ENCODE measurements around the gene LRP8. TPM values are rescaled to one million over a fixed set of nuclear protein-coding genes. Genes with fewer than 3 reads are reported as not detected.
A peak's percentile ranks its signal among the peaks of the same experiment; 100 is the strongest.

Gene LRP8
- total and polyA plus RNA-seq, 9 of the 15 experiments (the other 6 are each of a cell fraction or from before 2014, with no cell fraction given), result 7.1 to 56.1 (median 31.3) TPM

DNA sequence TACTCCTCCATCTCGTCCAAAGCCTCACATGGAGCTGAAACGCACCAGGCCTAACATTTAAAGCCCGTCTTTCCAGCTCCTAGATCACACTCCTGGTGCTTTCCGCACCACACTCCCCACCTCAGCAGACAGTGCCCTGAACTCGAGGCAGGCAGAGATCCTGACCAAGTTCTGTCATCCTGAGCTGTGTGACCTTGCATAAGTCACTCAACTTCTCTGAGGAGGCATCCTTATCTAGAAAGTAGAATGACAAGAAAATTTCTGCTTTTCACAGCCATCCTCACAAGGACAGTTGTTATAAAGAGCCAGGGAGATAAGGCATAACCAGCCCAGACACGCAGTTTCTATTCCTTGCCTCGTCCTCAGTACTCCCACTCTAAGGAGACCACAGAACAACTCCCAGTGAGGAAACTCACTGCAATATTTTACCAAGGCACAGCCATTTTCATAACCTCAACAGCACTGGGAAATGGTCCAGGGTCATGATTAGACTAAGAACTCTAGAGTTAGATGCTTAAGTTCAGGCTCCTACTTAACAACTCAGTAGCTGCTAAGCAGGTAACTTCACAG is 3.1 kb downstream of the LRP8 start (continued):
- TF ChIP-seq SPI1 (IDR thresholded peaks at IDR 0.05; ENCODE audit: borderline replicate concordance, low read depth, low read length) (no peak), CBX1 (IDR thresholded peaks at IDR 0.05; ENCODE audit: low read depth) (peak; percentile 84; the same call in 1 of the 2 replicates), RAD21 (CRISPR knock-in tag; conservative IDR thresholded peaks at IDR 0.05 in 1 of 2, IDR thresholded peaks at IDR 0.05 in 1 of 2) (peak in 1 of 2 experiments; percentile 15; a peak in 1 of 4 replicates), ZNF224 (CRISPR knock-in tag; IDR thresholded peaks at IDR 0.05) (no peak), DMBX1 (CRISPR knock-in tag; IDR thresholded peaks at IDR 0.05; ENCODE audit: borderline replicate concordance) (peak; percentile 65; the same call in 1 of the 2 replicates), PHF8 (IDR thresholded peaks at IDR 0.05; ENCODE audit: borderline replicate concordance, low read length) (no peak), HNRNPL (IDR thresholded peaks at IDR 0.05; ENCODE audit: low read depth, low read length) (no peak), ZNF592 (IDR thresholded peaks at IDR 0.05) (peak; percentile 72), ZNF212 (CRISPR knock-in tag; IDR thresholded peaks at IDR 0.05) (no peak), CEBPZ (IDR thresholded peaks at IDR 0.05; ENCODE audit: borderline replicate concordance, low read depth, low read length) (no peak)
- TF ChIP-seq, protein P1, sequence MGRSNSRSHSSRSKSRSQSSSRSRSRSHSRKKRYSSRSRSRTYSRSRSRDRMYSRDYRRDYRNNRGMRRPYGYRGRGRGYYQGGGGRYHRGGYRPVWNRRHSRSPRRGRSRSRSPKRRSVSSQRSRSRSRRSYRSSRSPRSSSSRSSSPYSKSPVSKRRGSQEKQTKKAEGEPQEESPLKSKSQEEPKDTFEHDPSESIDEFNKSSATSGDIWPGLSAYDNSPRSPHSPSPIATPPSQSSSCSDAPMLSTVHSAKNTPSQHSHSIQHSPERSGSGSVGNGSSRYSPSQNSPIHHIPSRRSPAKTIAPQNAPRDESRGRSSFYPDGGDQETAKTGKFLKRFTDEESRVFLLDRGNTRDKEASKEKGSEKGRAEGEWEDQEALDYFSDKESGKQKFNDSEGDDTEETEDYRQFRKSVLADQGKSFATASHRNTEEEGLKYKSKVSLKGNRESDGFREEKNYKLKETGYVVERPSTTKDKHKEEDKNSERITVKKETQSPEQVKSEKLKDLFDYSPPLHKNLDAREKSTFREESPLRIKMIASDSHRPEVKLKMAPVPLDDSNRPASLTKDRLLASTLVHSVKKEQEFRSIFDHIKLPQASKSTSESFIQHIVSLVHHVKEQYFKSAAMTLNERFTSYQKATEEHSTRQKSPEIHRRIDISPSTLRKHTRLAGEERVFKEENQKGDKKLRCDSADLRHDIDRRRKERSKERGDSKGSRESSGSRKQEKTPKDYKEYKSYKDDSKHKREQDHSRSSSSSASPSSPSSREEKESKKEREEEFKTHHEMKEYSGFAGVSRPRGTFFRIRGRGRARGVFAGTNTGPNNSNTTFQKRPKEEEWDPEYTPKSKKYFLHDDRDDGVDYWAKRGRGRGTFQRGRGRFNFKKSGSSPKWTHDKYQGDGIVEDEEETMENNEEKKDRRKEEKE (IDR thresholded peaks at IDR 0.05; ENCODE audit: borderline replicate concordance in 1 of 2, control insufficient read depth in 1 of 2, low read depth in 2 of 2, low read length in 1 of 2), result no peak
- TF ChIP-seq, protein P2, sequence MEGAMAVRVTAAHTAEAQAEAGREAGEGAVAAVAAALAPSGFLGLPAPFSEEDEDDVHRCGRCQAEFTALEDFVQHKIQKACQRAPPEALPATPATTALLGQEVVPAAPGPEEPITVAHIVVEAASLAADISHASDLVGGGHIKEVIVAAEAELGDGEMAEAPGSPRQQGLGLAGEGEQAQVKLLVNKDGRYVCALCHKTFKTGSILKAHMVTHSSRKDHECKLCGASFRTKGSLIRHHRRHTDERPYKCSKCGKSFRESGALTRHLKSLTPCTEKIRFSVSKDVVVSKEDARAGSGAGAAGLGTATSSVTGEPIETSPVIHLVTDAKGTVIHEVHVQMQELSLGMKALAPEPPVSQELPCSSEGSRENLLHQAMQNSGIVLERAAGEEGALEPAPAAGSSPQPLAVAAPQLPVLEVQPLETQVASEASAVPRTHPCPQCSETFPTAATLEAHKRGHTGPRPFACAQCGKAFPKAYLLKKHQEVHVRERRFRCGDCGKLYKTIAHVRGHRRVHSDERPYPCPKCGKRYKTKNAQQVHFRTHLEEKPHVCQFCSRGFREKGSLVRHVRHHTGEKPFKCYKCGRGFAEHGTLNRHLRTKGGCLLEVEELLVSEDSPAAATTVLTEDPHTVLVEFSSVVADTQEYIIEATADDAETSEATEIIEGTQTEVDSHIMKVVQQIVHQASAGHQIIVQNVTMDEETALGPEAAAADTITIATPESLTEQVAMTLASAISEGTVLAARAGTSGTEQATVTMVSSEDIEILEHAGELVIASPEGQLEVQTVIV (CRISPR knock-in tag; IDR thresholded peaks at IDR 0.05; ENCODE audit: borderline replicate concordance), result no peak

Measured in K562 (cell line).